ENCODE results near the gene FAM219A. TPM values are rescaled to one million over a fixed set of nuclear protein-coding genes. Genes with fewer than 3 reads are reported as not detected.

FAM219A gene
- total RNA-seq, 1 experiment from 2014 or later, result 38.6 TPM

DNA sequence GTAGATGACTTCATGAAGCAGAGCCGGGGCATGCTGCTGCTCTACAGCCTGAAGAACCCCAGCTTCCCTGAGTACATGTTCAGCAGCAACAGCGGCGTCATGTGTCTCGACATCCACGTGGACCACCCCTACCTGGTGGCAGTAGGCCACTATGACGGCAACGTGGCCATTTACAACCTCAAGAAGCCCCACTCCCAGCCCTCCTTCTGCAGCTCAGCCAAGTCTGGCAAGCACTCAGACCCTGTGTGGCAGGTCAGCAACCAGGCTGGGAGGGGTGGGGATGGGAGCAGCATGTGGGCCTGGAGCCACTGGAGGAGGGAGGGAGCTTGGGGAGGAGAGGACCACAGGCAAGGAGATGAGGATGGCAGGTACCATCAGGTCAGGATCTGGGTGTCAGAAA lies 48.3 kb upstream of the FAM219A start:
- Histone ChIP-seq H3K4me1 (ENCODE audit: control insufficient read depth, insufficient read depth, low read length) (peaks cover 14% of the 10 kb centered on the region), H3K9me3 (ENCODE audit: control insufficient read depth, insufficient read depth, low read depth, low read length) (no peaks in the 10 kb centered on the region), H3K4me3 (ENCODE audit: low read depth in 2 of 2, low read length in 2 of 2) (no peak overlapping the region), H3K36me3 (ENCODE audit: control insufficient read depth, insufficient read depth, low read length) (no peaks in the 10 kb centered on the region), H3K27me3 (ENCODE audit: control insufficient read depth, insufficient read depth, low read length) (no peaks in the 10 kb centered on the region), H3K27ac (ENCODE audit: low read length) (no peak overlapping the region)
- no peak for ATAC-seq
- intact Hi-C loops (cut with micrococcal nuclease; ENCODE audit: unreplicated experiment), result no loop called here
- CTCF ChIA-PET, result interaction anchor here (0.6 kb wide), 1 partner anchor 66 kb away, joined by 6 read pairs; no protein-coding TSS in a partner anchor
- TF ChIP-seq, protein P1, sequence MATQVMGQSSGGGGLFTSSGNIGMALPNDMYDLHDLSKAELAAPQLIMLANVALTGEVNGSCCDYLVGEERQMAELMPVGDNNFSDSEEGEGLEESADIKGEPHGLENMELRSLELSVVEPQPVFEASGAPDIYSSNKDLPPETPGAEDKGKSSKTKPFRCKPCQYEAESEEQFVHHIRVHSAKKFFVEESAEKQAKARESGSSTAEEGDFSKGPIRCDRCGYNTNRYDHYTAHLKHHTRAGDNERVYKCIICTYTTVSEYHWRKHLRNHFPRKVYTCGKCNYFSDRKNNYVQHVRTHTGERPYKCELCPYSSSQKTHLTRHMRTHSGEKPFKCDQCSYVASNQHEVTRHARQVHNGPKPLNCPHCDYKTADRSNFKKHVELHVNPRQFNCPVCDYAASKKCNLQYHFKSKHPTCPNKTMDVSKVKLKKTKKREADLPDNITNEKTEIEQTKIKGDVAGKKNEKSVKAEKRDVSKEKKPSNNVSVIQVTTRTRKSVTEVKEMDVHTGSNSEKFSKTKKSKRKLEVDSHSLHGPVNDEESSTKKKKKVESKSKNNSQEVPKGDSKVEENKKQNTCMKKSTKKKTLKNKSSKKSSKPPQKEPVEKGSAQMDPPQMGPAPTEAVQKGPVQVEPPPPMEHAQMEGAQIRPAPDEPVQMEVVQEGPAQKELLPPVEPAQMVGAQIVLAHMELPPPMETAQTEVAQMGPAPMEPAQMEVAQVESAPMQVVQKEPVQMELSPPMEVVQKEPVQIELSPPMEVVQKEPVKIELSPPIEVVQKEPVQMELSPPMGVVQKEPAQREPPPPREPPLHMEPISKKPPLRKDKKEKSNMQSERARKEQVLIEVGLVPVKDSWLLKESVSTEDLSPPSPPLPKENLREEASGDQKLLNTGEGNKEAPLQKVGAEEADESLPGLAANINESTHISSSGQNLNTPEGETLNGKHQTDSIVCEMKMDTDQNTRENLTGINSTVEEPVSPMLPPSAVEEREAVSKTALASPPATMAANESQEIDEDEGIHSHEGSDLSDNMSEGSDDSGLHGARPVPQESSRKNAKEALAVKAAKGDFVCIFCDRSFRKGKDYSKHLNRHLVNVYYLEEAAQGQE (IDR thresholded peaks at IDR 0.05; ENCODE audit: insufficient read depth in 1 of 2, low read depth in 2 of 2, low read length in 1 of 2), result no peak
- TF ChIP-seq, protein P2, sequence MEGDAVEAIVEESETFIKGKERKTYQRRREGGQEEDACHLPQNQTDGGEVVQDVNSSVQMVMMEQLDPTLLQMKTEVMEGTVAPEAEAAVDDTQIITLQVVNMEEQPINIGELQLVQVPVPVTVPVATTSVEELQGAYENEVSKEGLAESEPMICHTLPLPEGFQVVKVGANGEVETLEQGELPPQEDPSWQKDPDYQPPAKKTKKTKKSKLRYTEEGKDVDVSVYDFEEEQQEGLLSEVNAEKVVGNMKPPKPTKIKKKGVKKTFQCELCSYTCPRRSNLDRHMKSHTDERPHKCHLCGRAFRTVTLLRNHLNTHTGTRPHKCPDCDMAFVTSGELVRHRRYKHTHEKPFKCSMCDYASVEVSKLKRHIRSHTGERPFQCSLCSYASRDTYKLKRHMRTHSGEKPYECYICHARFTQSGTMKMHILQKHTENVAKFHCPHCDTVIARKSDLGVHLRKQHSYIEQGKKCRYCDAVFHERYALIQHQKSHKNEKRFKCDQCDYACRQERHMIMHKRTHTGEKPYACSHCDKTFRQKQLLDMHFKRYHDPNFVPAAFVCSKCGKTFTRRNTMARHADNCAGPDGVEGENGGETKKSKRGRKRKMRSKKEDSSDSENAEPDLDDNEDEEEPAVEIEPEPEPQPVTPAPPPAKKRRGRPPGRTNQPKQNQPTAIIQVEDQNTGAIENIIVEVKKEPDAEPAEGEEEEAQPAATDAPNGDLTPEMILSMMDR (IDR thresholded peaks at IDR 0.05), result no peak
- no peak for TF ChIP-seq TCF7L2 (IDR thresholded peaks at IDR 0.05; ENCODE audit: low read depth, low read length)
- no peak for TF ChIP-seq POLR2AphosphoS5 (IDR thresholded peaks at IDR 0.05; ENCODE audit: low read depth, low read length)
- TF ChIP-seq SIN3A (IDR thresholded peaks at IDR 0.05; ENCODE audit: borderline replicate concordance, insufficient read depth, low read depth, low read length), result no peak
- no peak for DNase-seq (ENCODE audit: low read depth, low spot score)
- no TSS peak for BruUV-seq (replicated peaks)
- in situ Hi-C loops (cut with HindIII; ENCODE audit: low pct_unique_long_range_greater_than_20kb, low sequenced_read_pairs), result no loop called here
- POLR2A ChIA-PET, result interaction anchor here (0.5 kb wide), 1 partner anchor 97 kb away, joined by 4 read pairs; no protein-coding TSS in a partner anchor

DNA sequence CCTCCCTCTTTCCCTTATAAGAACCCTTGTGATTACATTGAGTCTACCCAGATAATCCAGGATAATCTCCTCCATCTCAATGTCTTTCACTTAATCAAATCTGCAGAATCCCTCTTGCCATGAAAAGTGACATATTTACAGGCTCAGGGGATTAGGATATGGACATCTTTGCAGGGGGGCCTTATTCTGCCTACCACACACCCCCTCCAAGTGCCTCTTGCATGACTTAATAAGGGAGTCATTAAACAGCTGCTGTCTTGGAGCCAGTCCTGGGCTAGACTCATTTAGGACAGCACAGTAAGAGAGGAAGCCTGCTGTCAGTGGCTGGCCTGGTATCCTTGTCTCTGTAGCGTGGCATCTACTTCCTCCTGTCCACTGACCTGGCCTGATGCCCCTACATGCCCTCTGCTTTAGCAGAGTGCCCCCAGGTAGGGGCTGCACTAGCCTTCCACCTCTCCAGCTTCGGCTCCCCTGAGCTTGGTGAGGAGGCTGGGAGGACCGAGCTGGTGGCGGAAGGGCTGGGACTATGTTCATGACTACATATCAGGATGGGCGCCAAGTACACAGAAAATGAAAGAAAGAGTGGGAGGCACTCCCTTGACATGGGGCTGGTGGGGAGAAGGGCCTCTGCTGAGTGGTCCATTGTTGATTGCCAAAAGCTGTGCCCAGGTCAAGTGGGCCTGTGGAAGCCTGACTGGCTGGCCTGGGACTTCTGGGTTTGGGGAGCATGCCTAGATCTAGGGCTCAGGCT lies 47.2 kb upstream of the FAM219A start:
- in situ Hi-C loops (cut with HindIII; ENCODE audit: low pct_unique_long_range_greater_than_20kb, low sequenced_read_pairs), result no loop called here
- POLR2A ChIA-PET, result no interaction called here
- no peak for DNase-seq (ENCODE audit: low read depth, low spot score)

More for the DNA sequence above, 47.2 kb upstream of the FAM219A start:
- Histone ChIP-seq H3K27ac (ENCODE audit: low read length) (no peak overlapping the region), H3K4me3 (ENCODE audit: low read depth in 2 of 2, low read length in 2 of 2) (no peak overlapping the region), H3K4me1 (ENCODE audit: control insufficient read depth, insufficient read depth, low read length) (peaks cover 14% of the 10 kb centered on the region), H3K9me3 (ENCODE audit: control insufficient read depth, insufficient read depth, low read depth, low read length) (no peaks in the 10 kb centered on the region), H3K36me3 (ENCODE audit: control insufficient read depth, insufficient read depth, low read length) (no peaks in the 10 kb centered on the region), H3K27me3 (ENCODE audit: control insufficient read depth, insufficient read depth, low read length) (no peaks in the 10 kb centered on the region)
- no peak for ATAC-seq
- BruUV-seq (replicated peaks), result no TSS peak
- intact Hi-C loops (cut with micrococcal nuclease; ENCODE audit: unreplicated experiment), result no loop called here
- TF ChIP-seq, protein P2 (IDR thresholded peaks at IDR 0.05), result no peak
- TF ChIP-seq, protein P1 (IDR thresholded peaks at IDR 0.05; ENCODE audit: insufficient read depth in 1 of 2, low read depth in 2 of 2, low read length in 1 of 2), result no peak
- no peak for TF ChIP-seq SIN3A (IDR thresholded peaks at IDR 0.05; ENCODE audit: borderline replicate concordance, insufficient read depth, low read depth, low read length)
- TF ChIP-seq POLR2AphosphoS5 (IDR thresholded peaks at IDR 0.05; ENCODE audit: low read depth, low read length), result no peak
- TF ChIP-seq TCF7L2 (IDR thresholded peaks at IDR 0.05; ENCODE audit: low read depth, low read length), result no peak
- CTCF ChIA-PET, result no interaction called here
